Neural cell (in vitro differentiated cells): ENCODE data around the gene C19orf85. TPM values are rescaled to one million over a fixed set of nuclear protein-coding genes. Genes with fewer than 3 reads are reported as not detected.

Experiments used
- H2AFZ ChIP-seq: fragments of 200-600, 300-800 bp; sonication (generic), shearing (Covaris generic); 2 replicates; pipeline ENCODE4 v1.6.0; 2014; ENCODE audit warnings: low read depth, mild to moderate bottlenecking, antibody characterized with exemption, low read length, moderate library complexity
- H3F3A ChIP-seq: fragments of 200-600 bp; shearing (Covaris generic); 2 replicates; pipeline ENCODE4 v1.6.1; 2016; ENCODE audit warnings: mild to moderate bottlenecking, moderate library complexity, mixed read lengths, antibody characterized with exemption, low read length; ENCODE audit not compliant: insufficient read depth, poor library complexity, severe bottlenecking
- H3K27ac ChIP-seq: fragments of 200-600, 300-800 bp; sonication (generic), shearing (Covaris generic); 2 replicates; pipeline ENCODE4 v1.5.1; 2014; ENCODE audit warnings: mild to moderate bottlenecking, low read length, moderate library complexity
- H3K27me3 ChIP-seq: fragments of 300-800, 200-600 bp; sonication (generic), shearing (Covaris generic); 2 replicates; pipeline ENCODE4 v1.6.0; 2014; ENCODE audit warnings: mild to moderate bottlenecking, low read depth, low read length, moderate library complexity; ENCODE audit not compliant: insufficient read depth
- H3K36me3 ChIP-seq: fragments of 300-800, 200-600 bp; sonication (generic), shearing (Covaris generic); 2 replicates; pipeline ENCODE4 v1.5.1; 2014; ENCODE audit warnings: mild to moderate bottlenecking, antibody characterized with exemption, low read length, moderate library complexity; ENCODE audit not compliant: insufficient read depth
- H3K4me2 ChIP-seq: fragments of 300-800, 200-600 bp; sonication (generic), shearing (Covaris generic); 2 replicates; pipeline ENCODE4 v1.6.0; 2014; ENCODE audit warnings: mild to moderate bottlenecking, low read length
- H3K4me3 ChIP-seq: fragments of 300-800, 200-600 bp; sonication (generic), shearing (Covaris generic); 2 replicates; pipeline ENCODE4 v1.5.1; 2014; ENCODE audit warnings: mild to moderate bottlenecking, low read length, moderate library complexity
- H3K79me2 ChIP-seq: fragments of 200-600 bp; shearing (Covaris generic); replicated peaks from 2 replicates; pipeline ENCODE4 v1.6.0; 2014; ENCODE audit warnings: mild to moderate bottlenecking, low read length, moderate library complexity; ENCODE audit not compliant: insufficient read depth
- H3K9ac ChIP-seq: fragments of 300-800, 200-600 bp; sonication (generic), shearing (Covaris generic); 2 replicates; pipeline ENCODE4 v1.6.1; 2016; ENCODE audit warnings: mild to moderate bottlenecking, low read length, mixed read lengths
- H3K9me2 ChIP-seq: fragments of 200-600 bp; shearing (Covaris generic); 2 replicates; pipeline ENCODE4 v1.6.1; 2016; ENCODE audit warnings: mild to moderate bottlenecking, low read length, mixed read lengths; ENCODE audit not compliant: insufficient read depth
- H3K9me3 ChIP-seq: fragments of 200-600, 300-800 bp; sonication (generic), shearing (Covaris generic); 2 replicates; pipeline ENCODE4 v1.6.1; 2016; ENCODE audit warnings: mild to moderate bottlenecking, mixed run types, low read length, moderate library complexity, mixed read lengths
- H4K20me1 ChIP-seq: fragments of 200-600 bp; shearing (Covaris generic); 2 replicates; pipeline ENCODE4 v1.6.1; 2016; ENCODE audit warnings: mild to moderate bottlenecking, mixed run types; ENCODE audit not compliant: insufficient read depth
- EP300 ChIP-seq: fragments of 450-650 bp; conservative IDR thresholded peaks from 2 replicates; pipeline ENCODE4 v1.6.1; 2014; ENCODE audit warnings: antibody characterized with exemption, mild to moderate bottlenecking, moderate library complexity; ENCODE audit not compliant: poor library complexity, severe bottlenecking
- EZH2 ChIP-seq: fragments of 200-600, 300-800 bp; shearing (Covaris generic), sonication (generic); IDR thresholded peaks from 2 replicates; pipeline ENCODE4 v1.6.1; 2014; ENCODE audit warnings: antibody characterized with exemption, low read length, borderline replicate concordance, mild to moderate bottlenecking; ENCODE audit not compliant: insufficient read depth, poor library complexity, severe bottlenecking
- MXI1 ChIP-seq: fragments of 450-650 bp; conservative IDR thresholded peaks from 2 replicates; pipeline ENCODE4 v1.6.1; 2014; ENCODE audit warnings: antibody characterized with exemption, mild to moderate bottlenecking; ENCODE audit not compliant: poor library complexity, severe bottlenecking
- POLR2AphosphoS5 ChIP-seq: IDR thresholded peaks from 2 replicates; pipeline ENCODE4 v1.6.1; 2012
- RAD21 ChIP-seq: fragments of 450-650 bp; conservative IDR thresholded peaks from 2 replicates; pipeline ENCODE4 v1.6.1; 2014; ENCODE audit warnings: antibody characterized with exemption, mild to moderate bottlenecking, moderate library complexity
- SMC3 ChIP-seq: fragments of 450-650 bp; conservative IDR thresholded peaks from 2 replicates; pipeline ENCODE4 v1.6.1; 2014; ENCODE audit warnings: antibody characterized with exemption, mild to moderate bottlenecking, moderate library complexity; ENCODE audit not compliant: poor library complexity
- TAF1 ChIP-seq: IDR thresholded peaks from 2 replicates; pipeline ENCODE4 v1.6.1; 2012; ENCODE audit warnings: low read depth
- polyA plus RNA-seq: library from polyadenylated mRNA; depleted of rRNA; stranded (reverse); fragments of >200 nt; gene quantifications from 2 replicates; pipeline ENCODE4 v1.2.3, GENCODE V29; 2014
- TF ChIP-seq, protein P1 (sequence below): fragments of 450-650 bp; IDR thresholded peaks from 2 replicates; pipeline ENCODE4 v1.5.1; 2014; ENCODE audit warnings: antibody characterized with exemption, mild to moderate bottlenecking, moderate library complexity; ENCODE audit not compliant: poor library complexity, severe bottlenecking
- TF ChIP-seq, protein P2 (sequence below): IDR thresholded peaks from 2 replicates; pipeline ENCODE4 v1.6.1; 2012; ENCODE audit warnings: borderline replicate concordance

The C19orf85 gene
- polyA plus RNA-seq, 1 donor from 2014 or later: 0.19 TPM

DNA sequence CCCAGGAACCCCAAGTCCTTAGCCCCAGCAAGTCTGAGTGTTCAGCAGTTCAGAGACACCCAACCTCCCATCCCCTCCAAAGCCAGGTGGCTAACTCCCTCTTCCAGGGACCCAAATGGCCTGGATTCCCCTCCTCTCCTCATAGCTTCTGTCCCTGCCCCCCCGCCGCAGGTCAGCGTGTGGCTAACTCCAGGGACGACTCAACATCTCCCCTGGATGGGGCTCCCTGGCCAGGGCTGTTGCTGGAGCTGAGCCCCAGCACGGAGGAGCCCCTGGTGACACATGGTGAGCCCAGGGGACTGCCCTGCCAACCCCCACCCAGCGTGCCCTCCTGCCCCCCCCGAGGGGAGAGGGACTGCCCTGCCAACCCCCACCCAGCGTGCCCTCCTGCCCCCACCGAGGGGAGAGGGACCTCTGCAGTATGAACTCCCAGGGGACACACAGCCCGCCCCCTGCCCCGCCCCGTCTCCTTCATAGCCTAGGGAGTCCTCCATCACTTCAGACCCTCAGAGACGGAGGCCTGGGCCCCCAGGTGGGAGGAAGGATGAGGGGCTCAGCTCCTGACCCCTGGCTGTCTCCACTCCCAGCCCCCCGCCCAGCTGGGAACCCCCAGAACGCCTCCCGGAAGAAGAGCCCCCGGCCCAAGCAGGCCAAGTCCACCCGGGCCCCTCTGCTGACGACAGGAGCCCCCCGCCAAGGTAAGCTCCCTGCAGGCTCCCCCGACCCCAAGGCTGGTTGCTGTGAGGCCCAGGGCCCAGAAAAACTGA lies 25.3 kb upstream of the C19orf85 start:
- H4K20me1 ChIP-seq: no peaks in the 10 kb centered on the region
- TF ChIP-seq EZH2 (no peak), RAD21 (no peak), TAF1 (no peak), POLR2AphosphoS5 (no peak), SMC3 (no peak), EP300 (no peak), MXI1 (no peak)
- TF ChIP-seq, protein P1, sequence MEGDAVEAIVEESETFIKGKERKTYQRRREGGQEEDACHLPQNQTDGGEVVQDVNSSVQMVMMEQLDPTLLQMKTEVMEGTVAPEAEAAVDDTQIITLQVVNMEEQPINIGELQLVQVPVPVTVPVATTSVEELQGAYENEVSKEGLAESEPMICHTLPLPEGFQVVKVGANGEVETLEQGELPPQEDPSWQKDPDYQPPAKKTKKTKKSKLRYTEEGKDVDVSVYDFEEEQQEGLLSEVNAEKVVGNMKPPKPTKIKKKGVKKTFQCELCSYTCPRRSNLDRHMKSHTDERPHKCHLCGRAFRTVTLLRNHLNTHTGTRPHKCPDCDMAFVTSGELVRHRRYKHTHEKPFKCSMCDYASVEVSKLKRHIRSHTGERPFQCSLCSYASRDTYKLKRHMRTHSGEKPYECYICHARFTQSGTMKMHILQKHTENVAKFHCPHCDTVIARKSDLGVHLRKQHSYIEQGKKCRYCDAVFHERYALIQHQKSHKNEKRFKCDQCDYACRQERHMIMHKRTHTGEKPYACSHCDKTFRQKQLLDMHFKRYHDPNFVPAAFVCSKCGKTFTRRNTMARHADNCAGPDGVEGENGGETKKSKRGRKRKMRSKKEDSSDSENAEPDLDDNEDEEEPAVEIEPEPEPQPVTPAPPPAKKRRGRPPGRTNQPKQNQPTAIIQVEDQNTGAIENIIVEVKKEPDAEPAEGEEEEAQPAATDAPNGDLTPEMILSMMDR: no peak
- TF ChIP-seq, protein P2, sequence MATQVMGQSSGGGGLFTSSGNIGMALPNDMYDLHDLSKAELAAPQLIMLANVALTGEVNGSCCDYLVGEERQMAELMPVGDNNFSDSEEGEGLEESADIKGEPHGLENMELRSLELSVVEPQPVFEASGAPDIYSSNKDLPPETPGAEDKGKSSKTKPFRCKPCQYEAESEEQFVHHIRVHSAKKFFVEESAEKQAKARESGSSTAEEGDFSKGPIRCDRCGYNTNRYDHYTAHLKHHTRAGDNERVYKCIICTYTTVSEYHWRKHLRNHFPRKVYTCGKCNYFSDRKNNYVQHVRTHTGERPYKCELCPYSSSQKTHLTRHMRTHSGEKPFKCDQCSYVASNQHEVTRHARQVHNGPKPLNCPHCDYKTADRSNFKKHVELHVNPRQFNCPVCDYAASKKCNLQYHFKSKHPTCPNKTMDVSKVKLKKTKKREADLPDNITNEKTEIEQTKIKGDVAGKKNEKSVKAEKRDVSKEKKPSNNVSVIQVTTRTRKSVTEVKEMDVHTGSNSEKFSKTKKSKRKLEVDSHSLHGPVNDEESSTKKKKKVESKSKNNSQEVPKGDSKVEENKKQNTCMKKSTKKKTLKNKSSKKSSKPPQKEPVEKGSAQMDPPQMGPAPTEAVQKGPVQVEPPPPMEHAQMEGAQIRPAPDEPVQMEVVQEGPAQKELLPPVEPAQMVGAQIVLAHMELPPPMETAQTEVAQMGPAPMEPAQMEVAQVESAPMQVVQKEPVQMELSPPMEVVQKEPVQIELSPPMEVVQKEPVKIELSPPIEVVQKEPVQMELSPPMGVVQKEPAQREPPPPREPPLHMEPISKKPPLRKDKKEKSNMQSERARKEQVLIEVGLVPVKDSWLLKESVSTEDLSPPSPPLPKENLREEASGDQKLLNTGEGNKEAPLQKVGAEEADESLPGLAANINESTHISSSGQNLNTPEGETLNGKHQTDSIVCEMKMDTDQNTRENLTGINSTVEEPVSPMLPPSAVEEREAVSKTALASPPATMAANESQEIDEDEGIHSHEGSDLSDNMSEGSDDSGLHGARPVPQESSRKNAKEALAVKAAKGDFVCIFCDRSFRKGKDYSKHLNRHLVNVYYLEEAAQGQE: no peak
- no peaks in the 10 kb centered on the region for H3K36me3 ChIP-seq
- no peaks in the 10 kb centered on the region for H3K9me2 ChIP-seq
- no peak overlapping the region for H3K27ac ChIP-seq
- H3K9ac ChIP-seq: no peak overlapping the region
- no peaks in the 10 kb centered on the region for H3K27me3 ChIP-seq
- H3K4me3 ChIP-seq: no peak overlapping the region
- no peak overlapping the region for H3K4me2 ChIP-seq
- H3K9me3 ChIP-seq: no peaks in the 10 kb centered on the region
- no peak overlapping the region for H2AFZ ChIP-seq
- H3K79me2 ChIP-seq: peaks cover 12% of the 10 kb centered on the region
- no peaks in the 10 kb centered on the region for H3F3A ChIP-seq

DNA sequence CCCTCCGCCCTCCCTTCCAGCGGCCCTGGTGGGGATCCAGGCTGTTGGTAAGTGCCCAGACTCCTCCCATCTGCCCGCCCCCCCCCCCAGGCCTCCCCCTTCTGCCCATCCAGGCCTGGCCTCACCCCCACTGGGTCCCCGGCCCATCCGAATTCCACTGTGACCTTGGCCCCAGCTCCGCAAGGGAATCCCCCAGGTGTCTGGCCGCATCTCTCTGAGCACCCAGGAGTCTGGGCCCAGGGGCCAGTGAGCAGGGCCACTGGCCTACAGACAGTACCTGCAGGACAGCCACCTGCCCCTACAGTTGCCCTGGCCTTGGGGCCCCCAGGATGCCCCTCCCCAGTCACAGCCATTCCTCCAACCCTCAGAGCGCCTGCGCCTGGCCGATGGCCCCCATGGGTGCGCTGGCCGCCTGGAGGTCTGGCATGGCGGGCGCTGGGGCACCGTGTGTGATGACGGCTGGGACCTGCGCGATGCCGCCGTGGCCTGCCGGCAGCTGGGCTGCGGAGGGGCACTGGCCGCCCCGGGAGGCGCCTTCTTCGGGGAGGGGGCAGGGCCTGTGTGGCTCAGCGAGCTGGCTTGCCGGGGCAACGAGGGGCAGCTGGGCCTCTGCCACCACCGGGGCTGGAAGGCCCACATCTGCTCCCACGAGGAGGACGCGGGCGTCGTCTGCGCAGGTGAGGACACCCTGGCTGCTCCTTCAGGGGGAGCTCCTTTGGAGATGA lies 24.6 kb upstream of the C19orf85 start:
- Histone ChIP-seq H3K4me3 (no peak overlapping the region), H2AFZ (no peak overlapping the region), H3K79me2 (peaks cover 14% of the 10 kb centered on the region), H3K27ac (no peak overlapping the region), H3K9ac (no peak overlapping the region), H3F3A (no peaks in the 10 kb centered on the region), H3K9me3 (no peaks in the 10 kb centered on the region), H3K27me3 (no peaks in the 10 kb centered on the region), H3K4me2 (no peak overlapping the region), H4K20me1 (no peaks in the 10 kb centered on the region), H3K9me2 (no peaks in the 10 kb centered on the region), H3K36me3 (no peaks in the 10 kb centered on the region)
- TF ChIP-seq EZH2: no peak
- TF ChIP-seq EP300: no peak
- no peak for TF ChIP-seq SMC3
- no peak for TF ChIP-seq TAF1
- TF ChIP-seq RAD21: no peak
- no peak for TF ChIP-seq POLR2AphosphoS5
- no peak for TF ChIP-seq MXI1
- TF ChIP-seq, protein P2: no peak
- TF ChIP-seq, protein P1: no peak
